Measurements from ENCODE around the gene PI4K2B.
A peak's percentile ranks its signal among the peaks of the same experiment; 100 is the strongest.
"Not testable (repeated sequence)": the region's sequence is repeated elsewhere in the genome, so short reads cannot be mapped to it uniquely, and the experiment has no call there.

The PI4K2B gene

DNA sequence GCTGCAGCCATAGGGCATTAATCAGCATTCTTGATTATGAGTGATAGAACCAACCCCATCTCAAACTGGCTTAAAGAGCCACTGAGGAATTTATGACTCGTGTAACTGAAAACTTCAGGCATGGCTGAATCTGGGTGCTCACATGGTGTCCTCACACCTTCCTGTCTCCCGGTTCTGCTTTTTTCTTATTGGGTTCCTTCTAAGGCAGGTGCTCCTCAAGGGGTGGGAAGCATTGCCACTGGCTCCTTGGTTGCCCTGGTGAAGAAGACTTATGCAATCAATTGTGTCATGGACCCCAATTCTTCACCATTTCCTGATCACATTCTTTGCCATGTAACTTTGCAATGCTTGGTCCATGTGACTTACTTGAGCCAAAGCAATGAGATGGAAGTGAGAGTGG lies 74.5 kb downstream of the PI4K2B start:
- peak; percentile 38 for DNase-seq

DNA sequence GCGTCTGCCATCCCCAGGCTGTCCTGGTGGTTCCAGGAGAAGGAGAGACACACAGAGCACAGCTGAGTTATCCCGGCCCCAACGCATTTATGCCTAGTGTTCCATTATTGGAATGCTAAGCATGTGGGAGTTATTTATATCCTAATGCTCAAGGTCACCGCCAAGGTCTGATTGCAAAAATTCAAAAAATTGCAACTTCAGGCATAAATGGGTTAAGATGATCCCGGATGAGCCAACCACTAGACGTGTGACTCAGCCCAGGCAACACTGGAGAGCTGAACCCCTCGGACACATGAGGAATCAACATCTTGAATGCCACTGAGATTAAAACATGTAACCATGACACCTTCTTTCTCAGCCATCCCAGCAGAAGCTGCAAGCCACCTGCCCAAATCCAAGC lies 74.9 kb downstream of the PI4K2B start:
- DNase-seq, result no peak

DNA sequence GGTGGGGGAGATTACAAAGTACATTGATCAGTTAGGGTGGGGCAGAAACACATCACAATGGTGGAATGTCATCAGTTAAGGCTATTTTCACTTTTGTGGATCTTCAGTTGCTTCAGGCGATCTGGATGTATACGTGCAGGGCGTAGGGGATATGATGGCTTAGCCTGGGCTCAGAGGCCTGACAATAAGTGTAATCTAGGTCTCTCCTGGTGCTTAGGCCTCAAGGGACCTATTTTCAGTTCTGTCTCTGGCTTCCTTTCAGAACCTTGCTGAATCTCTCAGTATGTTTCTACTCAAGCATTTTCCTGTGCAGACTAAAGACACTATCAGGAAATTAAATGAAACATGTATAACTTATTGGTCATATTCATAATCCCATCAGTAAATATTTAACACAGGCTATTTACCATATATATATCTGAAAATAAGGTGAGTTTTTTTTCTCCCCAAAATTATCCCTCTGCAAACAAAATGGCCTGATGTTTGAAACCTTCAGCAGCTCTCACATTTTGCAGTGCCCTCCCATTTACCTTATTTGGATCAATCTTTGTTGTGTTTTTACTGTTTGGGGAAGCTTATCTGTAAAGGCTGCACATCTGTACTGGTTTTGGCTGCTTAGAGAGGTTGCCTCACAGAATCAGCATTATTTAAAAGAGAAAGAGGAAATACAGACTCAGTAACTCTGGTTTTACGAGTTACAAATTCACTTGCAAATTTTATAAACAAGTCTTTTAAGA lies 76.4 kb downstream of the PI4K2B start:
- DNase-seq, result peak; percentile 38

DNA sequence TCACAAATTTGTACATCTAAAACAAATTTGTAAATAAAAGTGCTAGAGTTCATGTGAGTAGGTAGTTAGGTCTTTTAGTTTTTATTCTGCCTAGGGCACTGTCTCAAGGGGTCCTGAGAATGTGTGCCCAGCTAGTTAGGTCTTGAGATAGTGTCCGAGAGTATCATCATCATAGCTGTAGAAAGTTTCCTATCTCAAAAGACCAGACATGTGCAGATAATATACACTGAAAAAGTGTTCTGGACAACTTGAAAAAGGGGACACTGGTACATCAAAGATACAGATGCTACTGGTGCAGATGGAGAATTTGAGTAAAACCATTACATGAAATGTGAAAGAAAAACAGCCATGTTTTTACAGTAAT lies 77.0 kb downstream of the PI4K2B start:
- no peak for DNase-seq

DNA sequence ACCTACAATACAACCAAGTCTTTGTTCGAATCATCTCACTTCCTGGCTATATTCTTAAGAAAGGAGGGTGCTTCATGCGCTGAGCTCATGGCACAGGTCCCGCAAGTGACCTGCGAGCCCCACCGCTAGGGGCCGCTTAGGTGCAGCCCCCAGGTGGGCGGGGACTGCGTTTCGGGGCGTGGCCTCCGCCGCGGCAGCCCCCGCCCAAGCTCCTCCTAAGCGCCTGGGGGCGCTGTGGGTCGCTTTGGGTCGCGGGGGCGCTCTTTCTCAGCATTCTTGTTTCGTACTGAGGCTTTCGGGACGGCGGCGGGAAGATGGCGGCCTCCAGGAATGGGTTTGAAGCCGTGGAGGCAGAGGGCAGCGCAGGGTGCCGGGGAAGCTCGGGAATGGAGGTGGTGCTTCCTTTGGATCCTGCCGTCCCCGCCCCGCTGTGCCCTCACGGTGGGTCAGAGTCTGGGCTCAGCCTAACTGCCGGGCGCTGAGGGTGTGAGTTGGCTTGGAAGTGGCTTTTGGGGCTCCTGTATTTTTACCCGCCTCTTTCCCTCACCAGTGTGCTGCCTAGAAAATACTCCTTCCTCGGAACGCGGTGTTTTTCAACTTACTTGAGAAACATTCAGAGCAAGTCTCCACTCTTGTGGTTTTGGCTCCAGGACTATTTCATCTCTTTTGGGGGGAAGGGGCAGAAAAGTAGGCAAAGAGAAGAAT lies 78.8 kb downstream of the PI4K2B start, which contains the start of gene ZCCHC4:
TSS of gene ZCCHC4 (plus strand) at position 279 of the 705 bp plus-strand sequence. CDS start at position 315, 36 bp downstream.
- peak; percentile 88 for DNase-seq

DNA sequence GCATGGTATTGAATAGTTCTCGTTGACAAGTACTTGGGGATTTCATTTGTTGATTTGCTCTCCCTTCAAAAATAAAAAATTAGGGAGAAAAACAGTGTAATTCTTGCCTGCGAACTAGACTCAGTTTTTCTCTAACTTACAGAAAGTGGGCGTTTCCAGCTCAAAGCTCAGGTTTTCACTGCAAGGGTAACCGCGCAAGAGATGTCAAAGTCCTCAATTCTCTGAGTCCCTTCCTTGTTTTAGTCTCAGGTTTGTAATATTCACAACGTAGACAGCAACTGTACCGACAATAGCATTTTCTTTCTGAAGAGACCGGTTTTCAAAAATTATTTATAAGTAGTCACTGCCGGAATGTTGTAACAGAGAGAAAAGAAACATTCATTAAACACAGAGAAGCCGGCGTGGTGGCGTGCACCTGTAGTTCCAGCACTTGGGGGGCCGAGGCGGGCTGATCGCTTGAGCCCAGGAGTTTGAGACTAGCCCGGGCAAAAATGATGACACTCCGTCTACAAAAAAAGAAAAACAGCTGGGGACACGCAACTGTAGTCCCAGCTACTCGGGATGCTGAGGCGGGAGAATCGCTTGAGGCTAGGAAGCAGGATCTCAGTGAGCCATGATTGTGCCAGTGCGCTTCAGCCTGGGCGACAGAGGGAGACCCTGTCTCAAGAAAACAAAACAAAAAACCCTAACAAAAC lies 79.5 kb downstream of the PI4K2B start:
- no peak for DNase-seq

DNA sequence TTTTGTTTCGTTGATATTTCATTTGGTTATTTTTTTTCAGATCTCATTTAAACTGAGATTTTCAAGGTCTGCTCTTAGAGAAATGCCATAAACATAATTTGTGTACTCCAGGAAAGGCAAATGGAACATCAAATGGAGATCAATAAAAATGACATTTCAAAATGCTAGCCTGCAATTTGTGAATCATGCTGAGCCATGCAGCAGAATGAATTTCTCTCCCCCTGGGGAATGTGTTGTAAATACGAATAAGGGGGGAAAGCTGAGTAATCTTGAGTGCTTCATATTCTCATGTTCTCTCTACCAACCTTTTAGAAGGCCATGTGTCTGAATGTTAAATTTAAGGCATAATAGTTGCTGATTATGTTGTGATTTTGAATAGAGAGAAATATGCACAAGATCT lies 86.5 kb downstream of the PI4K2B start:
- DNase-seq, result no peak

DNA sequence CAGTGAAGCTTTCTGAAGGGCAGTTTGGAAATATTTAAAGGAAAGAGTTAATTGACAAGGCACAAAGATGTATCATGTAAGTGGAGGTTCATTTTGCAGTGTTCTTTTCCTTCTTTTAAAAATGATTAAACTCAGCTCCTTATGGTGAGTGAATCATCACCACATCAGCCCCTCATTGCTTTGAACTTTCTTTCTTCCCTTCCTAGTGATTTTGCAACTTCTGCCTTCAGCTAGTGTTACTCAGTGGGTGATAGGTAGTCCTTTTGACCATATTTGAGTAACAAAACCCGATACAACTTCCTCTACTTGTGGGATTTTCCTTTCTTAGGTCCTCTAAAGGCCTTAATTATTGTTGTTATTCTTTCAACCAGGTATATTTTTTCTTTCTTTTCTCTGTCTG lies 86.9 kb downstream of the PI4K2B start:
- peak; percentile 90 for DNase-seq

DNA sequence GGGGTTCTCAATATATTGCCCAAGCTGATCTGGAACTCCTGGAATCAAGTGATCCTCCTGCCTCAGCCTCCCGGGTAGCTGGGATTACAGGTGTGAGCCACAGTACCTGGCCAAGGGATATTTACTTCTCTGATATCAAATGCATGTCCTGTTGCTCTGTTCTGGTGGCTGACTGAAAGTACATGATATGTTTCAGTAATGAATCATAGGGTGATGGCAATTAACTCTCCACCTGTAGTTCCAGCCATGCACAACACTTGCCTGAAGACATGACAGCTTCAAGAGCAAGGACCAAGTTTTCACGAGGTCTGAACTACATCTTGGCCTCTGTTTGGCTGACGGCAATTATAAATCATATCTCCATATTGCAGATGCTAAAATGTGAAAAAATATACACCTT lies 87.9 kb downstream of the PI4K2B start:
- DNase-seq, result no peak

DNA sequence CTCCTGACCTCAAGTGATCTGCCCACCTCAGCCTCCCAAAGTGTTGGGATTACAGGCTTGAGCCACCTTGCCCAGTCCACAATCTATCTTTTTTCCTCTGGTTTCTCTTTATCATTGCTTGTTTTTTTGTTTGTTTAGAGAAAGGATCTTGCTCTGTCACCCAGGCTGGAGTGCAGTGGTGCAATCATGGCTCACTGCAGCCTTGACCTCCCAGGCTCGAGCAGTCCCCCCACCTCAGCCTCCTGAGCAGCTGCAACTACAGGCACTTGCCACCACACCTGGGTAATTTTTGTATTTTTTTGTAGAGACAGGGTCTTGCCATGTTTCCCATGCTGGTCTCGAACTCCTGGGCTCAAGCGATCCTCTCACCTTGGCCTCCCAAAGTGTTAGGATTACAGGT lies 94.6 kb downstream of the PI4K2B start:
- DNase-seq, result not testable (repeated sequence)

Measured in inflammatory macrophage treated with lipopolysaccharide for 4 hours (primary cell).